ENCODE data around the gene PROM1. TPM values are rescaled to one million over a fixed set of nuclear protein-coding genes. Genes with fewer than 3 reads are reported as not detected.

The PROM1 gene
- total RNA-seq, 4 donors from 2014 or later = 3.3 to 4.6 (median 4.0) TPM

GRCh38 chr4:16006771-16007446 lies 76.9 kb downstream of the PROM1 start:
- H3K4me3 ChIP-seq = no peak overlapping the region
- H3K27ac ChIP-seq (replicated peaks in 1 of 4) = no peak overlapping the region
- DNase-seq (ENCODE audit: extremely low spot score) = no peak
- TF ChIP-seq POLR2A (IDR thresholded peaks at IDR 0.05; ENCODE audit: low read depth) = no peak
- no peak for TF ChIP-seq CTCF (IDR thresholded peaks at IDR 0.05)
- TF ChIP-seq EP300 (IDR thresholded peaks at IDR 0.05) = no peak
- TF ChIP-seq POLR2AphosphoS5 (IDR thresholded peaks at IDR 0.05) = no peak
- intact Hi-C loops (cut with DNase I) = no loop called here
- H3K9me3 ChIP-seq = no peaks in the 10 kb centered on the region
- WGBS = 85% methylated on average over 6 of the region's 6 CpGs
- no peaks in the 10 kb centered on the region for H3K4me1 ChIP-seq
- peaks cover 0 to 7% (median 0%) of the 10 kb centered on the region in 4 donors for H3K27me3 ChIP-seq
- H3K36me3 ChIP-seq = no peaks in the 10 kb centered on the region

GRCh38 chr4:16005676-16006075 lies 78.1 kb downstream of the PROM1 start:
- Histone ChIP-seq H3K4me3 (no peak overlapping the region), H3K9me3 (no peaks in the 10 kb centered on the region), H3K4me1 (peaks cover 6 to 9% (median 9%) of the 10 kb centered on the region in 4 donors), H3K36me3 (no peaks in the 10 kb centered on the region), H3K27ac (replicated peaks in 1 of 4) (no peak overlapping the region), H3K27me3 (no peaks in the 10 kb centered on the region)
- no peak for DNase-seq (ENCODE audit: extremely low spot score)
- intact Hi-C loops (cut with DNase I) = no loop called here
- TF ChIP-seq POLR2AphosphoS5 (IDR thresholded peaks at IDR 0.05) = no peak
- TF ChIP-seq EP300 (IDR thresholded peaks at IDR 0.05) = no peak
- no peak for TF ChIP-seq CTCF (IDR thresholded peaks at IDR 0.05)
- no peak for TF ChIP-seq POLR2A (IDR thresholded peaks at IDR 0.05; ENCODE audit: low read depth)
- WGBS = 80% methylated on average over 4 of the region's 5 CpGs

- Histone ChIP-seq H3K36me3 (no peaks in the 10 kb centered on the region), H3K4me1 (peaks cover 6 to 9% (median 9%) of the 10 kb centered on the region in 4 donors), H3K27ac (replicated peaks in 1 of 4) (no peak overlapping the region), H3K9me3 (no peaks in the 10 kb centered on the region), H3K27me3 (no peaks in the 10 kb centered on the region), H3K4me3 (no peak overlapping the region)
- no peak for TF ChIP-seq EP300 (IDR thresholded peaks at IDR 0.05)
- peak; percentile 78 to 86 (median 81) for TF ChIP-seq CTCF (IDR thresholded peaks at IDR 0.05)
- intact Hi-C loops (cut with DNase I) = loop anchor here (2.0 to 5.0 kb wide), 3 partner anchors 39 to 195 kb away; partner anchors contain the start of gene FGFBP2
- whole genome bisulfite sequencing = 4% methylated on average over 4 of the region's 4 CpGs
- DNase-seq (ENCODE audit: extremely low spot score) = no peak
Measured at GRCh38 chr4:16001484-16001858, 82.4 kb downstream of the PROM1 start.

- intact Hi-C loops (cut with DNase I) = loop anchor here (2.0 to 5.0 kb wide), 3 partner anchors 39 to 194 kb away; partner anchors contain the start of gene FGFBP2
- Histone ChIP-seq H3K9me3 (no peaks in the 10 kb centered on the region), H3K27me3 (no peaks in the 10 kb centered on the region), H3K4me1 (peaks cover 6 to 9% (median 9%) of the 10 kb centered on the region in 4 donors), H3K4me3 (no peak overlapping the region), H3K36me3 (no peaks in the 10 kb centered on the region), H3K27ac (replicated peaks in 1 of 4) (no peak overlapping the region)
- WGBS = 66% methylated on average over 11 of the region's 12 CpGs
- no peak for DNase-seq (ENCODE audit: extremely low spot score)
- TF ChIP-seq CTCF (IDR thresholded peaks at IDR 0.05) (no peak), EP300 (IDR thresholded peaks at IDR 0.05) (no peak), POLR2AphosphoS5 (IDR thresholded peaks at IDR 0.05) (no peak), POLR2A (IDR thresholded peaks at IDR 0.05; ENCODE audit: low read depth) (no peak)
Measured at GRCh38 chr4:16000708-16001483, 82.9 kb downstream of the PROM1 start.
